ENCODE results near the gene PTGES3.

The PTGES3 gene

GRCh38 chr12:56645717-56646446 is 42.2 kb downstream of the PTGES3 start, which contains the start of gene ATP5F1B:
TSS of gene ATP5F1B (minus strand) at chr12:56645984. CDS start at chr12:56645963, 21 bp downstream.
- ChIA-PET CTCF (interaction anchor here (0.9 to 5.8 kb wide), 3 partner anchors 9 to 27 kb away, joined by 3 to 49 read pairs (median 10); no protein-coding TSS in a partner anchor), POLR2A (interaction anchor here (0.5 to 2.4 kb wide), 5 partner anchors 10 to 77 kb away, joined by 3 to 29 read pairs (median 3); partner anchors contain the start of gene PTGES3)
- no peak for TF ChIP-seq CTCF (IDR thresholded peaks at IDR 0.05; ENCODE audit: control extremely low read depth, extremely low read depth, low read depth, missing control alignments)
- DNase-seq (ENCODE audit: extremely low spot score): peak; percentile 97

- no peak for TF ChIP-seq CTCF (IDR thresholded peaks at IDR 0.05; ENCODE audit: control extremely low read depth, extremely low read depth, low read depth, missing control alignments)
- CTCF ChIA-PET: interaction anchor here (3.0 to 5.8 kb wide), 2 partner anchors 8 to 14 kb away, joined by 10 to 49 read pairs; no protein-coding TSS in a partner anchor
- POLR2A ChIA-PET: interaction anchor here (0.5 to 2.4 kb wide), 4 partner anchors 9 to 78 kb away, joined by 3 to 29 read pairs (median 3); partner anchors contain the start of gene PTGES3
- DNase-seq (ENCODE audit: extremely low spot score): no peak
Observed at GRCh38 chr12:56645201-56645716, 42.8 kb downstream of the PTGES3 start.

- no peak for TF ChIP-seq CTCF (IDR thresholded peaks at IDR 0.05; ENCODE audit: control extremely low read depth, extremely low read depth, low read depth, missing control alignments)
- no peak for DNase-seq (ENCODE audit: extremely low spot score)
- POLR2A ChIA-PET: interaction anchor here (1.0 kb wide), 1 partner anchor 14 kb away, joined by 3 read pairs; no protein-coding TSS in a partner anchor
- CTCF ChIA-PET: interaction anchor here (3.0 to 5.8 kb wide), 2 partner anchors 8 to 14 kb away, joined by 10 to 49 read pairs; no protein-coding TSS in a partner anchor
Observed at GRCh38 chr12:56644654-56645053, 43.4 kb downstream of the PTGES3 start.

- ChIA-PET CTCF (interaction anchor here (1.4 kb wide), 1 partner anchor 8 kb away, joined by 3 read pairs; no protein-coding TSS in a partner anchor), POLR2A (no interaction called here)
- TF ChIP-seq CTCF (IDR thresholded peaks at IDR 0.05; ENCODE audit: control extremely low read depth, extremely low read depth, low read depth, missing control alignments): no peak
- no peak for DNase-seq (ENCODE audit: extremely low spot score)
Observed at GRCh38 chr12:56641219-56641618, 46.9 kb downstream of the PTGES3 start.

- ChIA-PET CTCF (interaction anchor here (4.3 kb wide), 1 partner anchor 10 kb away, joined by 49 read pairs; the partner anchor contains the start of gene ATP5F1B), POLR2A (interaction anchor here (0.9 kb wide), 1 partner anchor 21 kb away, joined by 4 read pairs; no protein-coding TSS in a partner anchor)
- TF ChIP-seq CTCF (IDR thresholded peaks at IDR 0.05; ENCODE audit: control extremely low read depth, extremely low read depth, low read depth, missing control alignments): no peak
- no peak for DNase-seq (ENCODE audit: extremely low spot score)
Observed at GRCh38 chr12:56637621-56638020, 50.5 kb downstream of the PTGES3 start.
